HG03280 (cell line): ENCODE results near the gene XYLT1.

ENCODE experiments used
- ATAC-seq: cut with Tn5 transposase; IDR thresholded peaks from one replicate; pipeline ENCODE4 v1.9.1; 2021; ENCODE audit warnings: mild to moderate bottlenecking, moderate library complexity; ENCODE audit not compliant: unreplicated experiment

Gene XYLT1

DNA sequence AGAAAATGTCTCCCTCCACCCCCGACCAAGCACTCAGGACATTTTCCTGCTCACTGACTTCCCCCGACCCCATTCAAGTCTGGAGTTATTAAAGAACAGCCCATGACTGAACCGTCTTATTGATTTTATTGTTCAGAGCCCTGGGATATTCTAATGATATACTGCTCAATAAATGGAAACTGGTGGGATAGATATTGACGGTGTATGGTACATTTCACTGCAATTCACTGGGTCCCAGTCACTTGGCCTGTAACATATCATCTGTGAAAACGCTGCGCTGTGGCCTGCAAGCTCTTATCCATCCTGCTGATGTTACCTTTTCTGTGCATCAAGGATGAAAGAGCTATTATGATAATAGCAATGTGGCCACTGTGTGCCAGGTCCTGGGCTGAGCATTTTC is 258.2 kb downstream of the XYLT1 start:
- ATAC-seq, result no peak

DNA sequence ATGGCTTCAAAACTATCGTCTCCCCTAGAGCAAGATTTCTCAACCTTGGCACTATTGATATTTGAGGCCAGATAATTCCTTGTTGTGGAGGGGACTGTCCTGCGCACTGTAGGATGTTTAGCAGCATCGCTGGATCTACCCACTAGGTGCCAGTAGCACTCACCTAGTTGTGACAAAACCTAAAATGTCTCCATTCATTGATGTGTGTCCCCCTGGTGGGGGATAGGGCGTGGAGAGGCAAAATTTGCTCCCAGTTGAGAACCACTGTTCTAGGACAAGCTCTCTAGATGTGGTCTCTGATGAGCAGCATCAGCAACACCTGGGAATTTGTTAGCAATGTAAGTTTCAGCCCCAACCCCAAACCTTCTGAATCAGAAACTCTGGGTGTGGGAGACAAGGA is 259.0 kb downstream of the XYLT1 start:
- ATAC-seq, result no peak

GRCh38 chr16:17206712-17207111 is 264.0 kb downstream of the XYLT1 start:
- no peak for ATAC-seq

DNA sequence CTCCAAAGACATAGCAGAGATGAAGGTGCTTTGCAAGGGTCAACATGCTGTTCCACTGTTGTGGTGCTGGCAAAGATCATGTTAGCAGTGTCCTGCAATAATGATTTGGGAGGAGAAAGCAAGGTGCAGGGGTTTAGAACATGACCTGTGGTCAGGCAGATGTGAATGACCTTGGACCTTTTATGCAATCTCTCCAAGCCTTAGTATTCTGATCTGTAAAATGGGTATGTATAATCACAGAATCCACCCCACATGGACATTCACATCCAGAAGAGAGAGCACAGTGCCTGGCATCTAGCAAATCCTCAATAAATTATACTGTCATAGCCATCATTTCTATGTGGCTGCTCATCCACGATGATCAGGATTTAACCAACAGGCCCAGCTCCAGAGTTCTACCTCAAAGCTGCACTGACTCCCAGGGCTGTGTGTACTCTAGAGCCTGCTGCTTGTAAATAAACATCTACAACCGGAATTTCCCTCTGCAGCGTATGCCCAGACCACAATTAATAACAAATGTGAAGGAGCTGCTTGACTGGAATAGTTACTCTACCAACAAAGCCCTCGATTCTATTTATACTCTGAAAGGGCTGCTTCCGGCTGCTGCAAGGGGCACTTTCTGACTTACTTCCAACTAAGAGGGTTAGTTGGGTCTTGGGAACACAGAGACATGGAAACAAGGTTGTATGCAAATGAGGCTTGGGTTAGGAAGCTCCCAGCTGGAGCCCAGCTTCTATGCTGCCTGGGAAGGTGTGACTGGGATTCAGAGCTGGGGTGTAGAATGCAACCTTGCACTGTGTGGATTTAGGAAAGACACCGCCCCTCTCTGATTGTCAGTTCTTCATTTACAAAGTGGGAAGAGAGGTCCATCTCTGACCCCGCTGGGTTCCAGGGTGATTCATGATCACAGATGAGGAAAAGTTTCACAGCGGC is 265.2 kb downstream of the XYLT1 start:
- no peak for ATAC-seq

GRCh38 chr16:17204644-17205043 is 266.1 kb downstream of the XYLT1 start:
- ATAC-seq, result no peak

- no peak for ATAC-seq
Observed at GRCh38 chr16:17204206-17204605, 266.6 kb downstream of the XYLT1 start.

DNA sequence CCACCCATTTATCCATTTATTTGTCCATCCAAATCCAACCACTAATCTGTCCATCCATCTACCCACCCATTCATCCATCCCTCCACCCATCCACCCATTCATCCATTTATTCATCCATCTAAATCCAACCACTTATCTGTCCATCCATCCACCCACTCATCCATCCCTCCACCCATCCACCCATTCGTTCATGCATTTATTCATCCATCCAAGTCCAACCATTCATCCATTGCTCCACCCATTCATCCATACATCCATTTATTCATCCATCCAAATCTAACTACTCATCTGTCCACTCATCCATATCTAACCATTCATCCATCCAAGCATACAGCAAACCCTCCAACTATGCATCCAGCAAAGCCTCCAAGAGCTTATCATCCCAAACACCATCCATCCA is 267.3 kb downstream of the XYLT1 start:
- ATAC-seq, result no peak

DNA sequence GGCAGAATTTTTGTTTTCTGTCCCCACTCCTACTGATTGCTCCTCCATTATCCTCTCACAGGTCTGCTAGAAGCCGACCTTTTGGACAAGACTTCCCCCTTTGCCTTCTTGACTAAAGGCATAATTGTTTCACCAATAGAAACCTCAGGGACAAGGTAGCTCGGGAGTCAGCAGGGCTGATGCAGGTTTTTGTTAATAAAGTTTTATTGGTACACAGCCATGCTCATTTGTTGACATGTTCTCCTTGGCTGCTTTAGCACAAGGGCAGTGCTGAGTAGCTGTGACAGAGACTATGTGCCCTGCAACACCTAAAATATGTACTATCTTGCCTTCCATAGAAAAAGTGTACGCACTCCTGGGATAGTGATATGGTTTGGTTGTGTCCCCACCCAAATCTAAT is 271.6 kb downstream of the XYLT1 start:
- ATAC-seq, result no peak

DNA sequence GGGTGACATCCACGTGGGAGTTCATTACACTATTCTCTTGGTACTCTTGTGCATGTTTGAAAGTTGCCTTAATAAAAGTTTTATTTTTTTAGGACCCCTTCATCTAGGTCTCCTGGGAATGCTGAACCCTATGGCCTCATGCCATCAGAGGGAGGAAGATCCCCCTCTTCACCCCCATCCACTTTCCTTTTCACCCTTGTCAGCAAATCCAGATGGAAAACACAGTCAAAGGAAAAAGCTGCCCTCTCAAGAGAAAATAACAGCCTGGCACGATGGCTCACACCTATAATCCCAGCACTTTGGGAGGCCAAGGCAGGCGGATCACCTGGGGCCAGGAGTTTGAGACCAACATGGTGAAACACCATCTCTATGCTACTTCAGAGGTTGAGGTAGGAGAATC is 274.2 kb downstream of the XYLT1 start:
- no peak for ATAC-seq

DNA sequence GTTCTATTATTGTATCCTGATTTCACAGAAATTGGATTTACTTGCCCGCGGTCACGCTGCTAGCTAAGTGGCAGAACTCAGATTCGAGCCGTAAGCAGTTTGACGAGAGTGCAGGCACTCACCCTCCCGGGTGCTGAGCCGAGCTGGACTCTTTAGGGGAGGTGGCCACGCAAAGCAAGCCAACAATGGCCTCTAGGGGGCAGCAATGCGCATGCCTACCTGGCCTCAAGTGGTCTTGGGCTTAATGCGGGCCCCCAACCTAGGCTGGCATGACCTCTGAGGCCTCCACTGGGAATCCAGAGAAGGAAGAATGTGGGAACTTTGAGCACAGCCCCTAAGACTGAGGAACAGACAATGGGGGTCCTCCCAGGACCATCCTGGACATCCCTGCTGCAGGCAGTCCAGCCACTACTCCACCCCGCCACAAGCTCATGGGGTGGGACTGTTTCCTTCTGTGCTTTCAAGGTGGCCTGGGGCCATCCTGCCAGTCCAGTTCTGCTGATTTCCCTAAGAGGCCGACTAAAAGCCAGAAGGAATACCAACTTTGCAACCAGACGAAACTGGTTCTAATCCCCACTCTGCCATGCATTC is 276.5 kb downstream of the XYLT1 start:
- no peak for ATAC-seq

DNA sequence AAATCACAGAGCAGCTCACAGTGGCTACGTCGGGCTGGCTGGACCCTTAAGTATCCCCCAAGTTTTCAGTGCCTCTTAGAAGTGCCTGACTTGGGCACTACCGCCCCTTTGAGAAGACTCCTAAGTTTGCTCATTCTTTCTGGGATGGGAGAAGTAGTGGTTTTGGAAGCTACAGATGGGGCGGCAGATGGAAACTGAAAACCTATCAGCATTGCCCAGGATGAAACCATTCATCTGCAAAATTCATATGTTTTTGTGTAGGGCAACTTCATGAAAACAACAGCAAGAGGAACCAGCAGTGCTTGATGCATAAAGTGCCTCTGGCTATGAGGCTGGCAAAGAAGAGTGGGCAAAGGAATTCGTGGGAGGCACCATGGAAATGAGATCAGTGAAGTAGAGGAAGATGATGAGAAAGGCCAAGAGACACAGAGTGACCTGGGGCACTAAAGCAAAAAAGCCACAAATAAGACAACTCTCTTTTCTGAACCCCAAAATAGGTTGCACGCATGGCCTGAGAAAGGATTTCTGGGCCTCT is 277.1 kb downstream of the XYLT1 start:
- ATAC-seq, result no peak

- ATAC-seq, result no peak
Observed at GRCh38 chr16:17184026-17184425, 286.7 kb downstream of the XYLT1 start.

- ATAC-seq, result no peak
Observed at GRCh38 chr16:17177959-17178905, 292.5 kb downstream of the XYLT1 start.

- ATAC-seq, result no peak
Observed at GRCh38 chr16:17177242-17177958, 293.4 kb downstream of the XYLT1 start.

DNA sequence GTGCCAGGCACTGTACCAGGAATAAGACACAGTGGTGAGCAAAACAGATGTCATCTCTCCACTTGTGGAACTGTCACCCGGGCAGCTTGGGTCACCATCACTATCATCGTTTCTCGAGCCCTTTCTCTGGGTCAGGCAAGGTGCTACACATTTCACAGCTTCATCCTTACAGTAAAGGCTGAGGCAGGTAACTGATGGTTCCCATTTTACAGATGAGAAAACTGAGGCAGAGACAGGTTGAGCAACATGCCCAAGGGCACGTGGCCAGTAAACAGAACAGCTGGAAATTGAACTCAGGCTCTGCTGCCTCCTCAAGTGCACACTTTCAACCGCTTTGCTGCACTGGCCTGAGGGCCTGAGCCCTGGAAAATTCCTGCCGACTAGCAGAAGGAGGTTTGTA is 294.6 kb downstream of the XYLT1 start:
- no peak for ATAC-seq

DNA sequence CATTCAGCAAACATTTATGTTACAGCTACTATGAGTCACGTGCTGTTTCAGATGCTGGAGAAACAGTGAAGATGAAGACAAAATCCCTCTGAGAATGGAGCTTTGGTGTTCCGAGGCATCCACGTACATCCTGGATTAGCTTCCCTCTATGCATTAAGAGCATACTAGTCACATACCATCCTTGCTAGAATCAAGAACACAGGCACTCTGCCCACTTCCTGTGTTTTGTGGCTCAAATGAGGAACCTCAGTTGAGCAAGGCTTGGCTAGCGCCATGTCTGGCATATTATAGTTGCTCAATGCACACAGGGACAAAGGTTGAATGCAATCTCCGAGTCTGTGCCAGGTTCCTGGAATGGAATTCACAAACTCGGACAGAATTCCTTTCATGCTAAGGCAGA is 297.5 kb downstream of the XYLT1 start:
- ATAC-seq, result no peak

DNA sequence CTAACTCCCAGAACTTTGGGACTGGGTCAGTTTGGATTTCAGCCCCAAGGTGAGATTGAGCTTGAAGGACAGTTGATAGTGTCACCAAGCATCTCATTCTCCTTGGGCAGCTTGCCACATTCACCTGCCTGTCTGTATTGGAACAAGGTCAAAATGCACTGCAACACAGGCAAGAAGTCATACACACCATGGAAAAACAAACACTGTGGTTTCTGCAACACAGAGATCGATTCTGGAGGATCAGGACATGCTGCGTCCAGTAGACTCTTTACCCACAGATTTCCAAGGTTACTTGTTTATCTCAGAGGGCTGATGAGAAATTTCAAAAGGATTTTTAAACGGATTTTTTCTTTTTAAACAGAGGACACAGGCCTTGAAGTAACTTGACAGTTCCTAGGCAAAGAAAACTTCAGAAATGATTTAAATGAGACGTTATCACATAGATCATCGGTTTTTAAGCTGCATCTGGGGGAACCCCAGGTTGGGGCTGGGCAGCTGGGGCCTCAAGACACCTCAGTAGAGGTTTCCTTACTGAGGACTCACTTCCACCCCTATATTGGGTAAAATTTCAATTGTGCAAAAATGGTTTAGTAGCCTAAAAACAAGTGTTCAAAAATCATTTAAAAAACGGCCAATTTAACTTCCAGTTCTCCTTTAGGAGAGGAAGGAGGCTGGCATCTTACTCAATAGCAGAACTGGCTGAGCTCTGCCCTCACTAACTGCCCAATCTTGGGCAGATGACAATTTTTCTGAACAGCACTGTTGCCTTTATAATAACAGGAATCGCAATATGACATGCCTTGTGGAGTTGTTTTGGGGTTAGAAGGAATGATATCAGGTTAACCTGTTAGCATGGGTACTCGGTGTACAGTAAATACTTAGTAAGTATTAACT is 299.3 kb downstream of the XYLT1 start:
- ATAC-seq, result no peak

GRCh38 chr16:17170435-17170834 is 300.3 kb downstream of the XYLT1 start:
- no peak for ATAC-seq

- no peak for ATAC-seq
Observed at GRCh38 chr16:17168181-17168580, 302.6 kb downstream of the XYLT1 start.
